Gastroesophageal sphincter (tissue), 3 donors: Measurements from ENCODE around the gene ABR.

ENCODE experiments used
- CTCF ChIP-seq, 4 experiments: fragments of 200-600 bp in 2 of 4; fragments of 450-650 bp in 2 of 4; sonication (generic) in 1 of 4; IDR thresholded peaks; one replicate each; pipeline ENCODE4 v1.5.1; 2017 to 2019; ENCODE audit warnings: antibody characterized with exemption in 4 of 4, mild to moderate bottlenecking in 2 of 4, moderate library complexity in 2 of 4
- POLR2AphosphoS5 ChIP-seq: sonication (generic); formaldehyde crosslinking; IDR thresholded peaks from one replicate; pipeline ENCODE4 v1.6.1; 2017; ENCODE audit warnings: antibody characterized with exemption

DNA sequence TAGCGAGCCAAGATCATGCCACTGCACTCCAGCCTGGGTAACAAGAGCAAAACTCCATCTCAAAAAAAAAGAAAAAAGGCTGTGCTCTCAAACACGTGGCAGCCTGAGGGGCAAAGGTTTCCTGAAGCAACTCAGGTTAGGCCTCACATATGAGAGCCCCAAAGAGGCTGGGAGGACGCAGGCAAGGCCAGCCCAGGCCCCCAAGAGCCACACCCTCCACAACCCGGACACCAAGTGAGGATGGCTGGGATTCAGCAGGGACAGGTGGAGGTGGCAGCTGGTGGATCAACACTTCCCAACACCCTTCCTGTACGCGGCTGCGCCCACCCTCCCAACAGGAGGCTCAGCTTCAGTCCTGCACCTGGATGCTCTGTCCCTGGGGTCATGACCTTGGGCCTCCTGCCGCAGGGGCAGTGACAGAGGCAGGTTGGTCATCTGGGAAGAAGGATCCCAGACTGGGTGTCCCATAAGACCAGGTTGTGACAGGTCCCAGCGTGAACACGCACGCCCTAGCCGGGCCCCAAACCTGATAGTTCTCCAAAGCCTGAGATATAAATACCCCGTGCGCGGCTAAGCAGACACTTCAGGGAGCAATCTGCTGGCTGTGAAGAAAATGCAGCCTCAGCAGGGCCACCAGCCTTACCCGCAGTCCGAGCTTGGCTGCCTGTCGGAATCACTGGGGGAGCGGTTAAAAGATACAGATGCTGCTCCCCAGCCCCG is 104.7 kb downstream of the ABR start:
- no peak for TF ChIP-seq CTCF (IDR thresholded peaks at IDR 0.05)
- TF ChIP-seq POLR2AphosphoS5: no peak
